Parathyroid adenoma (tissue), 2 donors: ENCODE data around the gene CST3.
A peak's percentile ranks its signal among the peaks of the same experiment; 100 is the strongest.
"Not testable (repeated sequence)": the region's sequence is repeated elsewhere in the genome, so short reads cannot be mapped to it uniquely, and the experiment has no call there.

Experiments used
- H2AFZ ChIP-seq: fragments of 300-600 bp; sonication (generic); one replicate; pipeline ENCODE4 v1.7.0; 2017; ENCODE audit warnings: antibody characterized with exemption, mild to moderate bottlenecking
- H3K27ac ChIP-seq: fragments of 300-600 bp; sonication (generic); one replicate; pipeline ENCODE4 v1.7.0; 2017
- H3K27me3 ChIP-seq: fragments of 300-600 bp; sonication (generic); one replicate; pipeline ENCODE4 v1.7.0; 2017; ENCODE audit warnings: low read length; ENCODE audit not compliant: control insufficient read depth, insufficient read depth
- H3K36me3 ChIP-seq: fragments of 300-600 bp; sonication (generic); one replicate; pipeline ENCODE4 v1.7.0; 2017; ENCODE audit warnings: low read length; ENCODE audit not compliant: control insufficient read depth, insufficient read depth
- H3K4me1 ChIP-seq: fragments of 300-600 bp; sonication (generic); one replicate; pipeline ENCODE4 v1.7.0; 2017; ENCODE audit warnings: control low read depth
- H3K4me2 ChIP-seq: fragments of 300-600 bp; sonication (generic); one replicate; pipeline ENCODE4 v1.7.0; 2017; ENCODE audit warnings: low read length
- H3K4me3 ChIP-seq: fragments of 300-600 bp; sonication (generic); one replicate; pipeline ENCODE4 v1.7.0; 2017; ENCODE audit warnings: low read depth, low read length
- H3K79me2 ChIP-seq: fragments of 300-600 bp; sonication (generic); one replicate; pipeline ENCODE4 v1.7.0; 2017; ENCODE audit warnings: control low read depth
- H3K9ac ChIP-seq: fragments of 300-600 bp; sonication (generic); one replicate; pipeline ENCODE4 v1.7.0; 2017; ENCODE audit warnings: mild to moderate bottlenecking
- H3K9me3 ChIP-seq: fragments of 300-600 bp; sonication (generic); one replicate; pipeline ENCODE4 v1.7.0; 2017; ENCODE audit warnings: low read length; ENCODE audit not compliant: control insufficient read depth
- TF ChIP-seq, protein P1 (sequence below): fragments of 300-600 bp; sonication (generic); IDR thresholded peaks from one replicate; pipeline ENCODE4 v1.7.0; 2017; ENCODE audit warnings: antibody characterized with exemption, mild to moderate bottlenecking
- donor health status: primary hyperparathyroidism.

CST3 gene, protein sequence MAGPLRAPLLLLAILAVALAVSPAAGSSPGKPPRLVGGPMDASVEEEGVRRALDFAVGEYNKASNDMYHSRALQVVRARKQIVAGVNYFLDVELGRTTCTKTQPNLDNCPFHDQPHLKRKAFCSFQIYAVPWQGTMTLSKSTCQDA

DNA sequence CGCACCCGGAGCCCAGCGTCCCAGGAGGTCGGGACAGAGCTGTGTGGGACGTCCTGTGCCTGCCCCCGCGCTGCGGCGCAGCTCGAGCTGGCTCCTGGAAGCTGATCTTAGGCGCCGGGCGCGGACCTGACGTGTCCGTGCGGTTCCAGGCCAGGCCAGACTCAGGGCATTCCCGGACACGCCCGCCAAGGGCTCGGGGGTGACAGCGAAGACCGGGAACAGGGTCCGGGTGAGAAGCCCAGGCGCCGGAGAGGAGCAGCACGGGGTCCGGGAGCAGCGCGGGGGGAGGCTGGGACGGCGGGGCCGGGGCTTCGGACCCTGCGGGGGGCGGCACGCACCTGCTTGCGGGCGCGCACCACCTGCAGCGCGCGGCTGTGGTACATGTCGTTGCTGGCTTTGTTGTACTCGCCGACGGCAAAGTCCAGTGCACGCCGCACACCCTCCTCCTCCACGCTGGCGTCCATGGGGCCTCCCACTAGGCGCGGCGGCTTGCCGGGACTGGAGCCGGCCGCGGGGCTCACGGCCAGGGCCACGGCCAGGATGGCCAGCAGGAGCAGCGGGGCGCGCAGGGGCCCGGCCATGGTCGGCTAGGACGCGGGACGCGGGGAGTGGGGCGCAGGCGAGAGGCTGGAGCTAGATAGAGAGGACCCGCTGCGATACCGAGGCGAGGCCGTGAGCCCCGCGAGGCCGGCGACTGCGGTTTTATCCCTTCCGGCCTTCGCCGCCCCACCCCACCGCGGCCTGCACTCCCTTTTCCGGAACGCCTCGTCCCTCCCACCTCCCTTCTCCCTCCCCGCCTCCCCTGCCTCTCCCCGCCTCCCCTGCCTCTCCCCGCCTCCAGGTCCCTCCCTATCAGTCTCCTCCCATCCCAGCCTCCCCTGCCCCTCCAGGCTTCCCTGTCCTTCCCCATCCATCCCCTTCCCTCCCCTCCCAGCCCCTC, at the start of gene CST3:
TSS of gene CST3 (minus strand) at position 674 of the 940 bp plus-strand sequence. CDS start at position 581, 93 bp downstream.
- H3K27ac ChIP-seq: peak within 1 kb of the TSS; percentile 80
- H3K9me3 ChIP-seq: no peaks in the 10 kb centered on the region
- peaks cover 7% of the 10 kb centered on the region for H3K4me1 ChIP-seq
- peak within 1 kb of the TSS; percentile 99 for H2AFZ ChIP-seq
- TF ChIP-seq, protein P1, sequence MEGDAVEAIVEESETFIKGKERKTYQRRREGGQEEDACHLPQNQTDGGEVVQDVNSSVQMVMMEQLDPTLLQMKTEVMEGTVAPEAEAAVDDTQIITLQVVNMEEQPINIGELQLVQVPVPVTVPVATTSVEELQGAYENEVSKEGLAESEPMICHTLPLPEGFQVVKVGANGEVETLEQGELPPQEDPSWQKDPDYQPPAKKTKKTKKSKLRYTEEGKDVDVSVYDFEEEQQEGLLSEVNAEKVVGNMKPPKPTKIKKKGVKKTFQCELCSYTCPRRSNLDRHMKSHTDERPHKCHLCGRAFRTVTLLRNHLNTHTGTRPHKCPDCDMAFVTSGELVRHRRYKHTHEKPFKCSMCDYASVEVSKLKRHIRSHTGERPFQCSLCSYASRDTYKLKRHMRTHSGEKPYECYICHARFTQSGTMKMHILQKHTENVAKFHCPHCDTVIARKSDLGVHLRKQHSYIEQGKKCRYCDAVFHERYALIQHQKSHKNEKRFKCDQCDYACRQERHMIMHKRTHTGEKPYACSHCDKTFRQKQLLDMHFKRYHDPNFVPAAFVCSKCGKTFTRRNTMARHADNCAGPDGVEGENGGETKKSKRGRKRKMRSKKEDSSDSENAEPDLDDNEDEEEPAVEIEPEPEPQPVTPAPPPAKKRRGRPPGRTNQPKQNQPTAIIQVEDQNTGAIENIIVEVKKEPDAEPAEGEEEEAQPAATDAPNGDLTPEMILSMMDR: no peak
- no peaks in the 10 kb centered on the region for H3K36me3 ChIP-seq
- no peaks in the 10 kb centered on the region for H3K79me2 ChIP-seq
- H3K9ac ChIP-seq: no peak within 1 kb of the TSS
- peak within 1 kb of the TSS; percentile 61 for H3K4me2 ChIP-seq
- H3K27me3 ChIP-seq: no peaks in the 10 kb centered on the region
- peak within 1 kb of the TSS; percentile 51 for H3K4me3 ChIP-seq

DNA sequence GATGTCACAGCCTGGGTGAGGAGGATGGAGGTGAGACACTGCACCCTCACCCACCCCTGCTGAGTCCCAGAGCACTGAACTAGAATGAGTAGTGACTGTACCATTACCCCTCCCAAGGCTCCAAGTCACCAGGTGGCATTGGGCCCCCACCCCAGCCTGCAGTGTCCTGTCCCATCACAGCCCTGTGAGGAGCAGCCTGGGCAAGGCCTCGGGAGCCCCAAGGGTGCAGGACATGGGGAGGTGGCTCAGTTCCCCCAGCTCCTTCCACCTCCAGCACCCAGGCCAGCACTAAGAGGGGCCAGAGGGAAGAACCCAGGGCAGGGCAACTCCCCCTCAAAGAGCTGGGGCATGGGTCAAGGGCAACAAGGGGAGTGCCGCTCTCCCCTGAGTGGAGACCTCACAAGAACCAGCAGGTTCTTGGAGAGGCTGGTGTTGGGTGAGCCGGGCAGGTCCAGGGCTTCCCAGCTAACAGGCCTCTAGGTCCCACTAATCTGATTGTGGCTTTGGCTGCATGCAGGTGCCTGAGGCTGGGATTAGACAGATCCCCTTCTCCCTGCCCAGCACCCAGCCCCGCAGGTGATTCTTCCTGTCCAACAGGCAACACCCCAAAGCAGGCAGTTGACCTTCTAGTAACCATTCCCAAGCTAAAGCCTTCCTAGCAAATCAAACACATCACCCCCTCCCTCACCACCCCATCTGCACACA, 48.4 kb upstream of the CST3 start:
- Histone ChIP-seq H3K36me3 (no peaks in the 10 kb centered on the region), H3K4me2 (no peak overlapping the region), H3K4me3 (no peak overlapping the region), H3K9ac (no peak overlapping the region), H3K4me1 (no peaks in the 10 kb centered on the region), H3K79me2 (no peaks in the 10 kb centered on the region), H3K9me3 (no peaks in the 10 kb centered on the region), H3K27me3 (no peaks in the 10 kb centered on the region), H2AFZ (no peak overlapping the region), H3K27ac (no peak overlapping the region)
- TF ChIP-seq, protein P1: no peak

DNA sequence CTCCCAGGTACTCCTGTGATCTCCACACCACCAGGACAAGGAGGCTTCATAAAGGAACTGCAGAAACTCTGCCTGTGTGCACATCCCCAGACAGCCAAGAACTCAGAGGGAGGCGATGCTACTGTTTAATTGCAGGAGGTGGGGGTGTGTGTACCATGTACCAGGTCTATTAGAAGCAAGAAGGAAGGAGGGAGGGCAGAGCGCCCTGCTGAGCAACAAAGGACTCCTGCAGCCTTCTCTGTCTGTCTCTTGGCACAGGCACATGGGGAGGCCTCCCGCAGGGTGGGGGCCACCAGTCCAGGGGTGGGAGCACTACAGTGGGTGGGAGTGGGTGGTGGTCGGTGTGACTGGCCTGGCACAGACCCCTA, 47.8 kb upstream of the CST3 start:
- not testable (repeated sequence) for H3K4me3 ChIP-seq, H3K27me3 ChIP-seq, H3K9me3 ChIP-seq, H3K9ac ChIP-seq, H2AFZ ChIP-seq, H3K79me2 ChIP-seq, H3K27ac ChIP-seq, H3K36me3 ChIP-seq, H3K4me1 ChIP-seq, H3K4me2 ChIP-seq

DNA sequence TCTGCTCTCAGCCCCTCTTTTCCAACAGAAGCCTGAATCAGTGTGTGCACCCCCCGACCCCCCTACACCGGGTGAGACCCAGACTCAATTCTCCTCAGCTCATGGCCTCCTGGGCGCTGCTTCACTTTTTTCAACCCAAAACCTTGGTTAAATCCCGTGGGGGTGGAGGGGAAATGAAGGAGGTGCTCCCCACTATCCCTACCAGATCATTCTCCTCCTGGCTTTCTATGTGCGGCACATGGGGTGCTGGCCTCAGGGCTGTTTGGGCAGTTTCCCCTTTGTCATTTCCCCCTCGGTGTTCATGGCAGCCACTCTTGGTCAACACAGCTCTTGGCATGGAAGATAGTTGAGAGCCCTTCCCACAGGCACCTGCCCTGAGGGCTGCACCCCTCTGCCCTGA, 46.5 kb upstream of the CST3 start:
- TF ChIP-seq, protein P1: no peak
- Histone ChIP-seq H3K4me3 (no peak overlapping the region), H3K9me3 (no peaks in the 10 kb centered on the region), H2AFZ (no peak overlapping the region), H3K27me3 (no peaks in the 10 kb centered on the region), H3K27ac (no peak overlapping the region), H3K4me1 (no peaks in the 10 kb centered on the region), H3K36me3 (no peaks in the 10 kb centered on the region), H3K79me2 (no peaks in the 10 kb centered on the region), H3K4me2 (no peak overlapping the region), H3K9ac (no peak overlapping the region)

DNA sequence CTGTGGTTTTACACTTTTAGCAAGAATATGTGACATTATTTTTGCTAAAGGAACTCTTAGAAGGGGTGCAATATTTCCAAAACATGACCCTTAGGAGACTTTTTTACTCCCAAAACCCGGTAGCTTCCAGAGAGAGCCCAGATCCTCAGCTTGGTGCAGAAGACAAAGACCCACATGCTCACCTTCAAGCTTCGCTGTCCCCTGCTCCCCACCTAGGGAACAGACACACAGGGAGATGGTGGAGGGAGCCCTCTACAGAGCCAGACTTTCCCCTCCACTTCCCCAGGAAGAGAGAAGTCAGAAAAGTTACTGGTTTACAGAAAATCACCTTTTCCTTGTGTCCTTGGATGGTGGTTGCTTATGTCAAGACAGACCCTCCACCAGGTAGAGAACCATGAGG, 46.1 kb upstream of the CST3 start:
- Histone ChIP-seq H2AFZ (no peak overlapping the region), H3K36me3 (no peaks in the 10 kb centered on the region), H3K4me2 (no peak overlapping the region), H3K4me3 (no peak overlapping the region), H3K4me1 (no peaks in the 10 kb centered on the region), H3K79me2 (no peaks in the 10 kb centered on the region), H3K9me3 (no peaks in the 10 kb centered on the region), H3K9ac (no peak overlapping the region), H3K27ac (no peak overlapping the region), H3K27me3 (no peaks in the 10 kb centered on the region)
- TF ChIP-seq, protein P1: no peak
